HG03558 (cell line): ENCODE data around the gene BRD3OS.
"Not testable (repeated sequence)": the region's sequence is repeated elsewhere in the genome, so short reads cannot be mapped to it uniquely, and the experiment has no call there.

Experiments used
- ATAC-seq: cut with Tn5 transposase; IDR thresholded peaks from one replicate; pipeline ENCODE4 v1.9.1; 2021; ENCODE audit warnings: moderate number of reproducible peaks; ENCODE audit not compliant: unreplicated experiment; ENCODE audit errors: extremely low read depth

BRD3OS gene

GRCh38 chr9:134075689-134076088, 50.4 kb downstream of the BRD3OS start:
- ATAC-seq, result not testable (repeated sequence)

- no peak for ATAC-seq
These were observed 51.4 kb downstream of the BRD3OS start for GRCh38 chr9:134076644-134077043.
